ENCODE measurements around the gene HIP1.

The HIP1 gene

DNA sequence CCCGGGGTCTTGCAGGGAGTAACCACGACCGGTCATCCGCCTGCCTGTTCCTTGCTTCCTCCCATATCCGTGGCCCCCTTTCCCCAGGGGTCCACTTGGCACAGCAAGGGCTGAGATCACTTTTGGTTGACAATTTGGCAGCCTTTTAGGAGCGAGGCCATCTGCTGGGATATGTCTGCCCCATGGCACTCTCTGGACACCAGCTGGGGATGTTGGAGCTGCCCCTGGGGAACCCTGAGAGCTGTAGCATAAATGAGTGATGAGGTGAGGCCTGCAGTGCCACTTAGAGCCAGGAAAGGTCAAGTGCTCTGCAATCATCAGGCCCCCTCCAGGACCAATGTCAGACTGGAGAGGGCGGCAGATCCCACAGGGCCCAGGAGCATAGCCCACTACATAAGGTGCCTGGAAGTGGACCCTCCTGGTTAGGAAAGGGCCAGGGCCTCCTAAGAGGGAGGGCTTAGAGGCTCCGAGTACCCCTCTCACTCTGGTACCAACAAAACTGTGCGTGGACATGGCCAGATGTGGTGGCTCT, 92.1 kb downstream of the HIP1 start:
- Histone ChIP-seq H3K4me3 (ENCODE audit: insufficient read depth, low read length, poor library complexity, severe bottlenecking) (no peak overlapping the region), H3K27me3 (ENCODE audit: low read length) (no peaks in the 10 kb centered on the region), H3K9me2 (replicated peaks; ENCODE audit: insufficient read depth, low read length) (no peaks in the 10 kb centered on the region), H3K27ac (ENCODE audit: low read depth, low read length) (no peak overlapping the region), H2AFZ (ENCODE audit: low read depth, low read length, severe bottlenecking) (no peak overlapping the region), H3F3A (ENCODE audit: insufficient read depth) (no peaks in the 10 kb centered on the region), H4K20me1 (ENCODE audit: low read depth, low read length) (no peaks in the 10 kb centered on the region), H3K9ac (ENCODE audit: low read length) (no peak overlapping the region), H3K9me3 (ENCODE audit: insufficient read depth, low read length) (no peaks in the 10 kb centered on the region), H3K4me2 (ENCODE audit: low read depth, low read length, poor library complexity, severe bottlenecking) (no peak overlapping the region), H3K36me3 (ENCODE audit: low read length) (no peaks in the 10 kb centered on the region), H3K79me2 (ENCODE audit: insufficient read depth, low read length) (no peaks in the 10 kb centered on the region)
- TF ChIP-seq CTCF (IDR thresholded peaks at IDR 0.05; ENCODE audit: insufficient read depth, low read length, poor library complexity, severe bottlenecking) (no peak), EZH2phosphoT487 (conservative IDR thresholded peaks at IDR 0.05; ENCODE audit: low read length) (no peak)

DNA sequence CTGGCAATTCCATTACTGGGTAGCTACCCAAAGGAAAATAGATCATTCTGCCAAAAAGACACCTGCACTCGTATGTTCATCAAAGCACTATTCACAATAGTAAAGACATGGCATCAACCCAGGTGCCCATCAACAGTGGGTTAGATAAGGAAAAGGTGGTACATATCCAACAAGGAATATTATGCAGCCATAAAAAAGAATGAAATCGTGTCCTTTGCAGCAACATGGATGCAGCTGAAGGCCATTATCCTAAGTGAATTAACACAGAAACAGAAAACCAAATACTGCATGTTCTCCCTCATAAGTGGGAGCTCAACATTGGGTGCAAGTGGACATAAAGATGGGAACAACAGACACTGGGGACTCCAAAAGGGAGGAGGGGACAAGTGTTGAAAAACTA, 93.2 kb downstream of the HIP1 start:
- Histone ChIP-seq H3K9me2 (replicated peaks; ENCODE audit: insufficient read depth, low read length) (no peaks in the 10 kb centered on the region), H3F3A (ENCODE audit: insufficient read depth) (no peaks in the 10 kb centered on the region), H3K9me3 (ENCODE audit: insufficient read depth, low read length) (no peaks in the 10 kb centered on the region), H3K4me2 (ENCODE audit: low read depth, low read length, poor library complexity, severe bottlenecking) (no peak overlapping the region), H3K79me2 (ENCODE audit: insufficient read depth, low read length) (no peaks in the 10 kb centered on the region), H3K36me3 (ENCODE audit: low read length) (no peaks in the 10 kb centered on the region), H3K27me3 (ENCODE audit: low read length) (no peaks in the 10 kb centered on the region), H3K9ac (ENCODE audit: low read length) (no peak overlapping the region), H4K20me1 (ENCODE audit: low read depth, low read length) (no peaks in the 10 kb centered on the region), H2AFZ (ENCODE audit: low read depth, low read length, severe bottlenecking) (no peak overlapping the region), H3K27ac (ENCODE audit: low read depth, low read length) (no peak overlapping the region), H3K4me3 (ENCODE audit: insufficient read depth, low read length, poor library complexity, severe bottlenecking) (no peak overlapping the region)
- TF ChIP-seq CTCF (IDR thresholded peaks at IDR 0.05; ENCODE audit: insufficient read depth, low read length, poor library complexity, severe bottlenecking) (no peak), EZH2phosphoT487 (conservative IDR thresholded peaks at IDR 0.05; ENCODE audit: low read length) (no peak)

DNA sequence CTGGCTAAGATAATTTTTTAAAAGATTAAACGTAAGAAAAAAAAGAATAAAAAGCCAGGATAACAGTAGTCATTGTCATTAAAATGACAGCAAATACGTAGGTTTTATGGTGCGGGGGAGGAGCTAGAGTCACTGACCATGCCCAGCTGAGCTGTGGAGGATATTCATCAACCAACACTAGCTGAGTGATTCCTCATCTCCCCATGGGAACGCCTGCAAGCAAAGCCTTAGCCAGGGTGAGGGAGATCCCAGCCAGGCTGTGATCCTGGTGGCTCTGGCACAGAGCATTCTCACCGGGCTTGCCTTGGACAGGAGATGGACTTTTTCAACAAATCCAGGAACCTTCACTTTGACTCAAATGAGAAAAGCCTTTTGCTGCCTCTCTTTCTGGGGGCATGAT, 94.2 kb downstream of the HIP1 start:
- Histone ChIP-seq H3F3A (ENCODE audit: insufficient read depth) (no peaks in the 10 kb centered on the region), H3K9me2 (replicated peaks; ENCODE audit: insufficient read depth, low read length) (no peaks in the 10 kb centered on the region), H4K20me1 (ENCODE audit: low read depth, low read length) (no peaks in the 10 kb centered on the region), H3K27ac (ENCODE audit: low read depth, low read length) (no peak overlapping the region), H3K9ac (ENCODE audit: low read length) (no peak overlapping the region), H3K4me2 (ENCODE audit: low read depth, low read length, poor library complexity, severe bottlenecking) (no peak overlapping the region), H3K79me2 (ENCODE audit: insufficient read depth, low read length) (no peaks in the 10 kb centered on the region), H3K4me3 (ENCODE audit: insufficient read depth, low read length, poor library complexity, severe bottlenecking) (no peak overlapping the region), H3K9me3 (ENCODE audit: insufficient read depth, low read length) (no peaks in the 10 kb centered on the region), H3K36me3 (ENCODE audit: low read length) (no peaks in the 10 kb centered on the region), H3K27me3 (ENCODE audit: low read length) (no peaks in the 10 kb centered on the region), H2AFZ (ENCODE audit: low read depth, low read length, severe bottlenecking) (no peak overlapping the region)
- TF ChIP-seq CTCF (IDR thresholded peaks at IDR 0.05; ENCODE audit: insufficient read depth, low read length, poor library complexity, severe bottlenecking) = no peak
- no peak for TF ChIP-seq EZH2phosphoT487 (conservative IDR thresholded peaks at IDR 0.05; ENCODE audit: low read length)

All from SU-DHL-6 (cell line).